ENCODE data around the gene SREBF2.
A peak's percentile ranks its signal among the peaks of the same experiment; 100 is the strongest.

The SREBF2 gene

GRCh38 chr22:41832553-41833368 is at the start of gene SREBF2:
SREBF2 (plus strand) TSS chr22:41833105; CDS start chr22:41833271, 166 bp downstream.
- peak; percentile 97 to 99 (median 98) for DNase-seq (ENCODE audit: low read depth in 2 of 3, low spot score in 1 of 3)

GRCh38 chr22:41787331-41787730 is 45.6 kb upstream of the SREBF2 start:
- no peak for DNase-seq (ENCODE audit: low read depth in 2 of 3, low spot score in 1 of 3)

GRCh38 chr22:41793871-41794270 is 39.0 kb upstream of the SREBF2 start:
- DNase-seq (ENCODE audit: low read depth in 2 of 3, low spot score in 1 of 3) = no peak

GRCh38 chr22:41798736-41799135 is 34.2 kb upstream of the SREBF2 start:
- DNase-seq (ENCODE audit: low read depth in 2 of 3, low spot score in 1 of 3) = no peak

GRCh38 chr22:41799486-41800347 is 33.2 kb upstream of the SREBF2 start:
- DNase-seq (ENCODE audit: low read depth in 2 of 3, low spot score in 1 of 3) = peak in 1 of 3 donors; percentile 26

- DNase-seq (ENCODE audit: low read depth in 2 of 3, low spot score in 1 of 3) = peak; percentile 81 to 92 (median 82)
Observed at GRCh38 chr22:41800348-41801146, 32.4 kb upstream of the SREBF2 start, which contains the start of gene CCDC134. CCDC134 (plus strand) TSS chr22:41800679; CDS start chr22:41808891, 8,212 bp downstream.

GRCh38 chr22:41801147-41801819 is 31.6 kb upstream of the SREBF2 start:
- no peak for DNase-seq (ENCODE audit: low read depth in 2 of 3, low spot score in 1 of 3)

- no peak for DNase-seq (ENCODE audit: low read depth in 2 of 3, low spot score in 1 of 3)
Observed at GRCh38 chr22:41801886-41802285, 31.0 kb upstream of the SREBF2 start.

GRCh38 chr22:41805639-41806038 is 27.3 kb upstream of the SREBF2 start:
- DNase-seq (ENCODE audit: low read depth in 2 of 3, low spot score in 1 of 3) = no peak

GRCh38 chr22:41808400-41808799 is 24.5 kb upstream of the SREBF2 start:
- no peak for DNase-seq (ENCODE audit: low read depth in 2 of 3, low spot score in 1 of 3)

- no peak for DNase-seq (ENCODE audit: low read depth in 2 of 3, low spot score in 1 of 3)
Observed at GRCh38 chr22:41810022-41810421, 22.9 kb upstream of the SREBF2 start.

- DNase-seq (ENCODE audit: low read depth in 2 of 3, low spot score in 1 of 3) = no peak
Observed at GRCh38 chr22:41812805-41813545, 19.9 kb upstream of the SREBF2 start.

- no peak for DNase-seq (ENCODE audit: low read depth in 2 of 3, low spot score in 1 of 3)
Observed at GRCh38 chr22:41813726-41814410, 19.0 kb upstream of the SREBF2 start.

GRCh38 chr22:41815716-41816115 is 17.2 kb upstream of the SREBF2 start:
- no peak for DNase-seq (ENCODE audit: low read depth in 2 of 3, low spot score in 1 of 3)

- no peak for DNase-seq (ENCODE audit: low read depth in 2 of 3, low spot score in 1 of 3)
Observed at GRCh38 chr22:41816241-41816640, 16.7 kb upstream of the SREBF2 start.

- no peak for DNase-seq (ENCODE audit: low read depth in 2 of 3, low spot score in 1 of 3)
Observed at GRCh38 chr22:41816871-41817270, 16.0 kb upstream of the SREBF2 start.

GRCh38 chr22:41818011-41818410 is 14.9 kb upstream of the SREBF2 start:
- DNase-seq (ENCODE audit: low read depth in 2 of 3, low spot score in 1 of 3) = no peak

GRCh38 chr22:41818596-41818995 is 14.3 kb upstream of the SREBF2 start:
- no peak for DNase-seq (ENCODE audit: low read depth in 2 of 3, low spot score in 1 of 3)

GRCh38 chr22:41819257-41819656 is 13.6 kb upstream of the SREBF2 start:
- no peak for DNase-seq (ENCODE audit: low read depth in 2 of 3, low spot score in 1 of 3)
